Breast epithelium (tissue), 4 donors: ENCODE data around the gene GJD3. TPM values are rescaled to one million over a fixed set of nuclear protein-coding genes. Genes with fewer than 3 reads are reported as not detected.

ENCODE experiments used
- DNase-seq, 2 donors: peaks; one replicate each; pipeline ENCODE4 v3.0.0-alpha.2; 2019; ENCODE audit warnings: low spot score in 2 of 2
- H3K27ac ChIP-seq, 2 donors: fragments of 200-600 bp; sonication (generic) in 1 of 2; one replicate each; pipeline ENCODE4 v1.5.1; 2016 to 2019; ENCODE audit warnings: mild to moderate bottlenecking in 1 of 2
- H3K27me3 ChIP-seq, 2 donors: fragments of 200-600 bp; sonication (generic) in 1 of 2; one replicate each; pipeline versions ENCODE4 v1.5.1 to v1.6.0; 2017 to 2019; ENCODE audit warnings: control low read depth in 1 of 2, mild to moderate bottlenecking in 1 of 2
- H3K36me3 ChIP-seq: fragments of 200-600 bp; one replicate; pipeline ENCODE4 v1.5.1; 2019
- H3K4me1 ChIP-seq, 2 donors: fragments of 200-600 bp; sonication (generic); one replicate each; pipeline ENCODE4 v1.5.1; 2016 to 2019; ENCODE audit warnings: control low read depth in 1 of 2
- H3K4me3 ChIP-seq, 3 donors: fragments of 200-600 bp; sonication (generic); 1 replicate in 2 of 3; 2 replicates in 1 of 3; pipeline ENCODE4 v1.5.1; 2016 to 2019; ENCODE audit warnings: mild to moderate bottlenecking in 3 of 3, moderate library complexity in 2 of 3
- H3K9me3 ChIP-seq, 2 donors: fragments of 200-600 bp; sonication (generic) in 1 of 2; one replicate each; pipeline ENCODE4 v1.5.1; 2016 to 2019; ENCODE audit warnings: control low read depth in 1 of 2
- CTCF ChIP-seq, 3 donors: fragments of 450-650 bp; IDR thresholded peaks; one replicate each; pipeline ENCODE4 v1.5.1; 2016 to 2017; ENCODE audit warnings: antibody characterized with exemption in 3 of 3, mild to moderate bottlenecking in 3 of 3, moderate library complexity in 3 of 3
- POLR2A ChIP-seq: fragments of 450-650 bp; IDR thresholded peaks from one replicate; pipeline ENCODE4 v1.6.1; 2016; ENCODE audit warnings: antibody characterized with exemption, mild to moderate bottlenecking, moderate library complexity
- POLR2AphosphoS5 ChIP-seq, 3 donors: sonication (generic); formaldehyde crosslinking; IDR thresholded peaks; one replicate each; pipeline ENCODE4 v1.6.1; 2017; ENCODE audit warnings: antibody characterized with exemption in 3 of 3
- intact Hi-C: fragments of 100-400 bp; cut with DNase I; formaldehyde crosslinking; loops from one replicate; pipeline ENCODE4 v1.15.1; 2023; ENCODE audit warnings: low total_unique reads
- total RNA-seq, 3 donors: library from RNA; depleted of rRNA; stranded (reverse); fragments of >200 nt; gene quantifications; one replicate each; pipeline ENCODE4 v1.1.0, GENCODE V29; 2016

Gene GJD3
- total RNA-seq, 3 donors from 2014 or later, result not detected

GRCh38 chr17:40362696-40363110, 1.8 kb downstream of the GJD3 start:
- intact Hi-C loops, result no loop called here
- Histone ChIP-seq H3K9me3 (no peaks in the 10 kb centered on the region), H3K4me1 (peaks cover 0 to 7% of the 10 kb centered on the region in 2 donors), H3K4me3 (peak overlapping the region; percentile 52 to 88 (median 61)), H3K27ac (peak overlapping the region in 1 of 2 donors; percentile 43), H3K36me3 (no peaks in the 10 kb centered on the region), H3K27me3 (no peaks in the 10 kb centered on the region)
- DNase-seq, result peak in 1 of 2 donors; percentile 82
- TF ChIP-seq POLR2A (no peak), CTCF (IDR thresholded peaks at IDR 0.05) (peak in 2 of 3 donors; percentile 32 to 45), POLR2AphosphoS5 (IDR thresholded peaks at IDR 0.05) (no peak)

GRCh38 chr17:40361925-40362695, 2.4 kb downstream of the GJD3 start:
- Histone ChIP-seq H3K4me3 (peak overlapping the region; percentile 52 to 88 (median 61)), H3K36me3 (no peaks in the 10 kb centered on the region), H3K27ac (no peak overlapping the region), H3K27me3 (no peaks in the 10 kb centered on the region), H3K4me1 (peaks cover 0 to 7% of the 10 kb centered on the region in 2 donors), H3K9me3 (no peaks in the 10 kb centered on the region)
- TF ChIP-seq CTCF (IDR thresholded peaks at IDR 0.05), result no peak
- TF ChIP-seq POLR2AphosphoS5 (IDR thresholded peaks at IDR 0.05), result no peak
- no peak for TF ChIP-seq POLR2A
- DNase-seq, result no peak
- intact Hi-C loops, result no loop called here

- Histone ChIP-seq H3K9me3 (no peaks in the 10 kb centered on the region), H3K27ac (no peak overlapping the region), H3K4me1 (peaks cover 0 to 7% of the 10 kb centered on the region in 2 donors), H3K4me3 (no peak overlapping the region), H3K27me3 (no peaks in the 10 kb centered on the region), H3K36me3 (no peaks in the 10 kb centered on the region)
- TF ChIP-seq CTCF (IDR thresholded peaks at IDR 0.05) (no peak), POLR2AphosphoS5 (IDR thresholded peaks at IDR 0.05) (no peak), POLR2A (no peak)
- intact Hi-C loops, result no loop called here
- DNase-seq, result no peak
Observed at GRCh38 chr17:40361063-40361924, 3.2 kb downstream of the GJD3 start.

- Histone ChIP-seq H3K4me3 (no peak overlapping the region), H3K27me3 (no peaks in the 10 kb centered on the region), H3K27ac (no peak overlapping the region), H3K36me3 (no peaks in the 10 kb centered on the region), H3K9me3 (no peaks in the 10 kb centered on the region), H3K4me1 (peaks cover 0 to 7% of the 10 kb centered on the region in 2 donors)
- no peak for TF ChIP-seq POLR2AphosphoS5 (IDR thresholded peaks at IDR 0.05)
- intact Hi-C loops, result no loop called here
- no peak for DNase-seq
Observed at GRCh38 chr17:40360091-40360490, 4.4 kb downstream of the GJD3 start.

GRCh38 chr17:40358323-40359038, 6.1 kb downstream of the GJD3 start:
- intact Hi-C loops, result loop anchor here (5.0 kb wide), 1 partner anchor 56 kb away; no protein-coding TSS in a partner anchor
- peaks cover 0 to 4% of the 10 kb centered on the region in 2 donors for H3K4me1 ChIP-seq
- H3K27ac ChIP-seq, result peak overlapping the region; percentile 0 to 65

More at GRCh38 chr17:40358323-40359038, 6.1 kb downstream of the GJD3 start:
- Histone ChIP-seq H3K36me3 (no peaks in the 10 kb centered on the region), H3K4me3 (no peak overlapping the region), H3K27me3 (no peaks in the 10 kb centered on the region), H3K9me3 (no peaks in the 10 kb centered on the region)
- TF ChIP-seq CTCF (IDR thresholded peaks at IDR 0.05) (peak; percentile 97 to 99 (median 99)), POLR2AphosphoS5 (IDR thresholded peaks at IDR 0.05) (peak in 2 of 3 donors; percentile 25 to 57), POLR2A (no peak)
- peak; percentile 84 to 91 for DNase-seq
